ENCODE measurements around the gene OR2AG2.

- TF ChIP-seq CTCF (IDR thresholded peaks at IDR 0.05; ENCODE audit: borderline replicate concordance, extremely low read depth, low read length, poor library complexity, severe bottlenecking) (no peak), EZH2 (IDR thresholded peaks at IDR 0.05; ENCODE audit: borderline replicate concordance, low read depth, low read length, severe bottlenecking) (no peak)
Observed at GRCh38 chr11:6733326-6734275, 38.2 kb downstream of the OR2AG2 start.
